Upper lobe of right lung (tissue), 1 donor: ENCODE results near the gene BNIPL. TPM values are rescaled to one million over a fixed set of nuclear protein-coding genes. Genes with fewer than 3 reads are reported as not detected.

ENCODE experiments used
- ATAC-seq: fragments of 200-7000 bp; cut with Tn5 transposase; one replicate; pipeline ENCODE4 v1.9.1; 2020; ENCODE audit warnings: mild to moderate bottlenecking, moderate library complexity
- DNase-seq: peaks from one replicate; pipeline ENCODE4 v3.0.0-alpha.2; 2020
- H3K27ac ChIP-seq: fragments of 200-600 bp; one replicate; pipeline ENCODE4 v1.8.0; 2022
- H3K27me3 ChIP-seq: fragments of 200-600 bp; one replicate; pipeline ENCODE4 v1.8.0; 2022; ENCODE audit warnings: mild to moderate bottlenecking
- H3K36me3 ChIP-seq: fragments of 200-600 bp; one replicate; pipeline ENCODE4 v1.8.0; 2022
- H3K4me1 ChIP-seq: fragments of 200-600 bp; one replicate; pipeline ENCODE4 v1.8.0; 2022
- H3K4me3 ChIP-seq: fragments of 200-600 bp; one replicate; pipeline ENCODE4 v1.8.0; 2022; ENCODE audit warnings: mild to moderate bottlenecking
- H3K9me3 ChIP-seq: fragments of 200-600 bp; one replicate; pipeline ENCODE4 v1.8.0; 2022
- CTCF ChIP-seq: fragments of 200-600 bp; IDR thresholded peaks from one replicate; pipeline ENCODE4 v1.8.0; 2022; ENCODE audit warnings: antibody characterized with exemption
- intact Hi-C: fragments of 100-400 bp; cut with DNase I; formaldehyde crosslinking; loops from one replicate; pipeline ENCODE4 v1.11.0; 2022
- total RNA-seq: library from RNA; stranded (reverse); fragmentation: NEBNext Ultra II Directional; extraction: Animal tissue kit (Norgen Biotek cat#: 25700); gene quantifications from one replicate; pipeline ENCODE4 v1.2.1, GENCODE V29; 2021
- donor health status: DM: no; HTN: yes; CAD: no; lungs with severe emphysema.

The BNIPL gene
- total RNA-seq, 1 donor from 2014 or later, result 5.2 TPM

- DNase-seq (no peak), ATAC-seq (no peak)
- intact Hi-C loops, result loop anchor here (10.0 kb wide), 1 partner anchor 50 kb away; no protein-coding TSS in a partner anchor
- H3K27me3 ChIP-seq, result no peaks in the 10 kb centered on the region
- TF ChIP-seq CTCF, result no peak
- no peaks in the 10 kb centered on the region for H3K9me3 ChIP-seq
- no peaks in the 10 kb centered on the region for H3K36me3 ChIP-seq
- H3K27ac ChIP-seq, result no peak overlapping the region
- peaks cover 15% of the 10 kb centered on the region for H3K4me1 ChIP-seq
- no peak overlapping the region for H3K4me3 ChIP-seq
These were observed 28.8 kb downstream of the BNIPL start for GRCh38 chr1:151065089-151065645.

GRCh38 chr1:151067185-151067584 lies 30.8 kb downstream of the BNIPL start:
- Histone ChIP-seq H3K27ac (no peak overlapping the region), H3K4me3 (no peak overlapping the region), H3K4me1 (peaks cover 16% of the 10 kb centered on the region), H3K36me3 (no peaks in the 10 kb centered on the region), H3K9me3 (no peaks in the 10 kb centered on the region), H3K27me3 (no peaks in the 10 kb centered on the region)
- ATAC-seq (no peak), DNase-seq (no peak)
- TF ChIP-seq CTCF, result no peak
- intact Hi-C loops, result loop anchor here (10.0 kb wide), 1 partner anchor 52 kb away; no protein-coding TSS in a partner anchor

GRCh38 chr1:151069103-151069486 lies 32.7 kb downstream of the BNIPL start:
- intact Hi-C loops, result loop anchor here (10.0 kb wide), 1 partner anchor 54 kb away; no protein-coding TSS in a partner anchor
- DNase-seq, result no peak
- Histone ChIP-seq H3K27me3 (no peaks in the 10 kb centered on the region), H3K4me1 (peaks cover 16% of the 10 kb centered on the region), H3K36me3 (no peaks in the 10 kb centered on the region), H3K9me3 (no peaks in the 10 kb centered on the region), H3K4me3 (no peak overlapping the region), H3K27ac (peak overlapping the region; percentile 100)
- TF ChIP-seq CTCF, result no peak
- ATAC-seq, result no peak

GRCh38 chr1:151070474-151071276 lies 34.3 kb downstream of the BNIPL start, which contains the start of gene GABPB2:
TSS of gene GABPB2 (plus strand) at chr1:151070761. CDS start at chr1:151088190, 17,429 bp downstream.
- no peaks in the 10 kb centered on the region for H3K9me3 ChIP-seq
- H3K4me3 ChIP-seq, result peak within 1 kb of the TSS; percentile 93
- peaks cover 16% of the 10 kb centered on the region for H3K4me1 ChIP-seq
- H3K27me3 ChIP-seq, result no peaks in the 10 kb centered on the region
- peaks cover 6% of the 10 kb centered on the region for H3K36me3 ChIP-seq
- intact Hi-C loops, result no loop called here
- peak; percentile 94 for DNase-seq
- peak within 1 kb of the TSS; percentile 100 for H3K27ac ChIP-seq
- peak; percentile 98 for ATAC-seq
- peak; percentile 94 for TF ChIP-seq CTCF

- H3K27ac ChIP-seq, result peak overlapping the region; percentile 100
- intact Hi-C loops, result no loop called here
- ATAC-seq (no peak), DNase-seq (no peak)
- H3K36me3 ChIP-seq, result peaks cover 6% of the 10 kb centered on the region
- H3K27me3 ChIP-seq, result no peaks in the 10 kb centered on the region
- TF ChIP-seq CTCF, result peak; percentile 10
- H3K9me3 ChIP-seq, result no peaks in the 10 kb centered on the region
- peaks cover 16% of the 10 kb centered on the region for H3K4me1 ChIP-seq
- H3K4me3 ChIP-seq, result no peak overlapping the region
These were observed 35.8 kb downstream of the BNIPL start for GRCh38 chr1:151072224-151072623.
